Gastroesophageal sphincter (tissue), 3 donors: Measurements from ENCODE around the gene DYSF.

Experiments
- CTCF ChIP-seq, 4 experiments: fragments of 200-600 bp in 2 of 4; fragments of 450-650 bp in 2 of 4; sonication (generic) in 1 of 4; IDR thresholded peaks; one replicate each; pipeline ENCODE4 v1.5.1; 2017 to 2019; ENCODE audit warnings: antibody characterized with exemption in 4 of 4, mild to moderate bottlenecking in 2 of 4, moderate library complexity in 2 of 4
- EP300 ChIP-seq: sonication (generic); formaldehyde crosslinking; IDR thresholded peaks from one replicate; pipeline ENCODE4 v1.6.1; 2017; ENCODE audit warnings: antibody characterized with exemption, mild to moderate bottlenecking
- POLR2A ChIP-seq, 2 donors: fragments of 450-650 bp; IDR thresholded peaks; one replicate each; pipeline ENCODE4 v1.6.1; 2017; ENCODE audit warnings: antibody characterized with exemption in 2 of 2, mild to moderate bottlenecking in 2 of 2, moderate library complexity in 1 of 2
- POLR2AphosphoS5 ChIP-seq: sonication (generic); formaldehyde crosslinking; IDR thresholded peaks from one replicate; pipeline ENCODE4 v1.6.1; 2017; ENCODE audit warnings: antibody characterized with exemption

GRCh38 chr2:71713581-71714580 is 260.5 kb downstream of the DYSF start:
- no peak for TF ChIP-seq CTCF (IDR thresholded peaks at IDR 0.05)
- TF ChIP-seq EP300 = no peak
- TF ChIP-seq POLR2AphosphoS5 = no peak
- TF ChIP-seq POLR2A (IDR thresholded peaks at IDR 0.05) = no peak
